HL-60/S4 treated with phorbol 12-myristate 13-acetate at 8.2 ng/mL for 4 days and 3 days (cell line): Measurements from ENCODE around the gene SCUBE3.

Source experiments
- in situ Hi-C: fragments of 300-500 bp; cut with MboI; formaldehyde crosslinking; loops from 2 replicates; pipeline ENCODE4 v1.15.0; 2022; ENCODE audit warnings: low sequenced_read_pairs

The SCUBE3 gene

DNA sequence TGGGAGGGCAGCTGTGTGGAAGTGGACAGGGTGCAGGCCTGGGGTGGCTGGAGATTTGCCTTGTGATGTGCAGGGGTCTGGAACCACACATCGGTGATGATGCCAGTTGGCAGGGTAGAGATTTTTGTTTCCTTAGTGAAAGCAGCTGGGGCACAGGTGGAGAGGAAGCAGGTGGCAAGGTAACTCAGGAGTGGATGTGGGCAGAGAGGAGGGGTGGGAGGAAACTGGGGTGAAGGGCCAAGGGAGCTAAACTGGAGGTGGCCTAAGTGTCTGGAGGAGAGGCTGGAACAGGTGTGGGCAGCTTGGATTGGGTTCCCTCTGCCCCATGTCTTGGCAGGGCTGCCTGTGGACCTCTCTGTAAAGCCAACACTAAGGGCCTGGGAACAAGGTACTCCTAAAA lies 4.7 kb upstream of the SCUBE3 start:
- in situ Hi-C loops = no loop called here

DNA sequence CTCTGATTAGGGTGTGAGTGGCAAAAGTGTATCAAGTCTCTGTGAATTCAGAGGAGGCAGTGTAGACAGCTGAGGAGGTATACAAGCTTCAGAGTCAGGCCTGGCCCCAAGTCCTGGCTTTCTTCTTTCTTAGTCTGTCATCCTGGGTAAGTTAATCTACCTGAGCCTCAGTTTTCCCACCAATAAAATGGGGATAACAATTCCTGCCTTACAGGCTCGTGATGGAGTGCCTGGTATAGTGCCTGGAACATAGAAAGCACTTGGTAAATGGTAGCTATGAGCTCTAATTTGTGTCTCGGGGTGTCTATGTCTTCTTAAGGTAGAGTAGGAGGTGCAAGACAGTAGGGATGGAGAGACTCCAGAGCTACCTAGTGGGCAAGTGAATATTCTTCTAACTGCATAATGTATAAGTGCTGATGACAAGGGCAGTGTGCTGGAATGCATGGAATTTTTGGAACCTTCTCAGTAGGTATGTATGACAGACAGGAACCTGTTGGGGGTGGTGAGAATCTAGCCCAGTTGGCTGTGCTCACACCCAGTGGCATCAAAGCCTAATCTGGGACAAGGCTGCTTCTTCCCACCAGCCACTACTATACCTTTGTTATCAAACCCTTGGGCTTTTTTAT lies 4.0 kb upstream of the SCUBE3 start:
- in situ Hi-C loops = no loop called here

DNA sequence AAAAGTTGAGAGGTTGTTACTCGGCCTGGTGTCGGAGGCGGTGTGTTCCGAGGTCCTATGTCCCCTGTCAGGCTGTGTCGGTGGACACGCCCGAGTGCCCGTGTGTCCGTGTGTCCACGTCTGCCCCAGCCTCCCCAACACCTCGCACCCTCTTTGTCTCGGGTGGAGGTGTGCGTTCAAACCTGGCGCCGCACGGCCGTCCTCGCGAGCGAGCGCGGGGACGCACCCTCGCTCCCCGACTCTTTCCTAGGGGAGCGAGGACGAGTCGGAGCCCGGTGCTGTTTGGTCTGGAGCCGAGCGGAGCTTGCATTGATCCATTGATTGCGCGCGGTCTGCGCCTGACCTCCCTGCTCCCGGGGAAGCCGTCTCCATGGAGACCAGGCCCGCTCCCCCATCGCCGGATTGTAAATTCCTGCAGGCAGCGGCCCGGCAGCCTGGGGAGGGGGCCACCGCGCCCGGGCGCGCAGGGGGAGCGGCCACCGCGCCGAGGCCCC lies 411 bp upstream of the SCUBE3 start:
- in situ Hi-C loops = no loop called here

DNA sequence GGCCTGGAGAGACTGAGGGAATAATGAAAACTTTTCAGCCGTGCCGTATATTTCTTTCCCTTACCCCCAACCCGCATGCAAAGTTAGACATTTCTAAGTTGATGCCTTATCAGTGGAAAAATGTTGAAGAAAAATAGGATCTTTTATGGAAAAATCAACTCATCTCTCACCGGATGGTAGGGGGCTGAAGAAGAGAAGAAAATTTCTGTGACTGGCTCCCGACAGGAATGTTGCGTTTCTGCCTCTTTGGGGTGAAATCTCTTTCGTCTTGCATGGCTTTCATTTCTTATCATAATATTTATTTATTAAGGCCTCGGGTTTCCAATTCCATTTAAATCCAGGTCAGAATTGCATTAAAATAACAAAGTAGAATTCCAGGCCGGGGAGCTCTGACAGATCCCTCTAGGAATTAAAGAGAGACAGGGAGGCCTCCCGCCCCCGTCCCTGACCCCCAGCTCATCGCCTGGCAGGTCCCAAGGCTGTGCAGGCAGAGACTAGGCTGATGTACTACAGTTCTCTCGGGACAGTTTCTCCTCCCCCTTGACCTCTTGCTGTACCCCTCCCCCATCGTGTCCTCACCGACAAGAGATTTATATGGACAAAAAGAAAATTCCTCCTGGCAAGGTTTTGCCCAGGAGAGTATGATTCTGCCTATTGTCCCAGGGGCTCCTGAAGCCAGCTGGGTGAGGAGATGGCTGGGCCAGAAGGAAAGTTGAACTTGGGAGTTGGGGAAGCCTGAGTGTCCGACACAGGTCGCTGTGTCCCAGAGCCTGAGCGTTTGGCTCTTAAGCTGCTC lies 1.3 kb downstream of the SCUBE3 start:
- in situ Hi-C loops = no loop called here

DNA sequence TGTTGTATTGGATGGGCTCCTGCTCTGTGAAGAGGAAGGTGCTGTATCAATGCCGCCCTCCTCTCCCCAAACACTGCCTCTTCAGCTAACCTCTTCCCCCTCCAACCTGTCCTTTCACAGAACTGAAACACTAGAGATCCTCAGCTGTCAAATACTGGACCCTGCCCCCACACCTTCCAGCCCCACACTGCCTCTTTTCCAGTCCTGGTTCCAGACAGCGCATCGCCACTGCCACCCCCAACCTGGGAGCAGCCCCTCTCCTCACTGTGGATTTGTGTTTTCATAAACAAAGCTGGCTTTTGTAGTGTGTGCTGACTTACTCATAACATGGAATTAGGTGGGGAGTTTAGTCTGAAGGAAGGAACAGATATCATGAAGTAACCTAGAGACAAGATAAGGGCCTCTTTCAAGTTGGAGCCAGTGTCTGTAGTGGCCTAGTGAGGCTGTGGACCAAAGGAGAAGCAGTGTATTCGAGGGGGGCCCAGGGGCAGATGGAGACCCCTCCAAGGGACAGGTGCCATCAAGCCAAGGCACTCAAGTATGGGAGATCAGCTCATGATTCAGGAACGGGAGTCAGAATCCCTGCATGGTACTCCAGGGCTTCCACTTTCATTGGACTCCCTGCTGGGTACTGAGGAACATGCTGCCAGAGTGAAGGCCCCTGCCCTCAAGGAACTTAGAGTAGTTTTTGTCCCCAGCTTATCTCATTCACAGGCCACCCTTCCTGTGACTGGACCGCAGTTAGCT lies 2.1 kb downstream of the SCUBE3 start:
- in situ Hi-C loops = no loop called here

DNA sequence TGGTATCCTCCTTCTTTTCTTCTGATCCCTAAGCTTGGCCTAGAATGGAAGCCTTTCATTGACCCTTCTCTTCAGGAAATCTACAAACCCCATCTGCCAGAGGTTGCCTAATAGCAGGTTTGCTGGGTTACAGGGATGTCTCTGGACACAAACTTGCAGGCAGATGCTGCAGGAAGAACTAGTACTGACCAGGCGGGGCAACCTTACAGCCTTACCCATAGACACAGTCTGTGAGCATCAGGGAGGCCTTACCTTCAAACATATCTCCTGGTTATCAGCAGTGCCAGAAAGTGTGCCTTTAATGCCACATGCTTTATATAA lies 2.6 kb downstream of the SCUBE3 start:
- in situ Hi-C loops = no loop called here

DNA sequence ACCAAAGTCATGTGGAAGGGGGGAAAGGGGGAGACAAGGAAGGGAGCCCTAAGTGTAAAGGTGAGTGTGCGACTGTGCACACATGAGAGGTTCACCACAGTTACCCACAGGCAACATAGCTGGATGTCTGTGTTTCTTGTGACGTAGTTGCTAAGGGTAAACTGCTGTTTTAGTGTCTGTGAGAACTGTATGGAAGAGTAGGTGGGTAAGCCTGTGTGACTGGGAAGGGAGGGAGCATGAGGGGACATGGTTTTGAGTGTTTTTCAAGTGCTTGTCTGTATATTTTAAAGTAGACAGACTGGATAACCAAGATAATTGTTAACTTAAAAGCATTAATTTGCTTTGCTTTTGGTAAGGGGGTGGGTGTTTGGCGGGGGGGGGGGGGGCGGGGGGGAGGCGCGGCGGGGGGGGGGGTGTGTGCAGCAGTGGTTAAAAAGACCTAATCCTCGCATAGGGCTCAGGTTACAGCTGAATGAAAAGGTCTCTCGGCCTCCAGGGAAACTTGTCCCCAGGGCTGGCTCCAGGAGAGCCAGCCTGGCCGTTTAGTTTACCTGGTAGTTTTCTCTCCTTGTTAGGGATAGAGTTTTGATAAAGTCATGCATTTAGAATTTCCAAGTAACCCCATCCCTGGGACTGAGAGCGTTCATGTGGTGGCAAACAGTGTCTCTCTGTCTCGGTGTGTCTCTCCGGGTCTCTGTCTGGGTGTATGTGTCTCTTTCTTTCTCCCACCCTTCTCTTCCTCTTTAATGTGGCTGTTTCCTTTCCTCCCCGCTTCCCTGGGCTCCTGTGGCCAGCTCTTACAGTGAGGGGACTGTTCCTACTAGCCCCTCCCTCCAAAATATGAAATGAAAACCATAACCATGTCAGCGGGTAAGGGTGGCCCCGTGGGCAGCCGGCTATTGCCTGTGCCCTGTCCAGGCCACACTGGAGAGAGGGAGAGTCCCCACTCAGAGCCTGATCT lies 3.4 kb downstream of the SCUBE3 start:
- in situ Hi-C loops = no loop called here

DNA sequence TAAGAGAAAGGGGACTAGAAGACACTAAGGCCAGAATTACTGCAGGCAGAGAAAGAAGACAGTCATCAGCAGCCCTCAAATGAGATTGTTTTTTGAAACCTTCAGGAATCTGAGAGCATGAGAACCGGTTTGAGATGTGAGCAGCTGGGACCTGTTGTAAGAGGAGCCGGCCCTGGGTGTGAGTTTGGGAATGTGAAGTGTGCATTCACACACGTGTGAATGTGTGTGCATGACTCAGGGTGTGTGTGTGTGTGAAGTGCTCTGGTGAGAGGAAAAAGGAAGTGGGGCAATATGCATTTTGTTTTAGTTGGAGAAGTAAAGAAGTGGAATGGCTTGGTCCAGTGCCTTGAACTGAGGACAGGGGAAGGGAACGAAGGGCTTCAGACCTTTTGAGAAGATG lies 4.3 kb downstream of the SCUBE3 start:
- in situ Hi-C loops = no loop called here

DNA sequence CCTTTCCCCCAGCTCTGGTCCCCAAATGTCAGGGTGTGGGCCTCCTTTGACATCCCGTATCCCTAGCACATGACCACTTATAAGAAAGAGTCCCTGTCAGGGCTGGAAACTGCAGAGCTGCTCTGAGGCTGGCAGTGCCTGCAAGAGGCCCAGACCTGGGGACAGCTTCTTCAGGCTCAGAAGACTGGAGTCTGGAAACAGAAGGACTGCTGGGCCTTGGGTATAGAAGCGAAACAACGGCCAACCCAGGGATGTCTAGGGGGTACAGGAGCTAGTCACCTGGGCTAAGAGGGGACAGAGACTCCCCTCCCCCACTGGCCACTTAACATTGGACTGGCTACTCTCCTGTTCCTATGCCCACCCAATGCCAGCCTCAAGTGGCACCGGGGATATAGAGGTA lies 4.7 kb downstream of the SCUBE3 start:
- in situ Hi-C loops = no loop called here

DNA sequence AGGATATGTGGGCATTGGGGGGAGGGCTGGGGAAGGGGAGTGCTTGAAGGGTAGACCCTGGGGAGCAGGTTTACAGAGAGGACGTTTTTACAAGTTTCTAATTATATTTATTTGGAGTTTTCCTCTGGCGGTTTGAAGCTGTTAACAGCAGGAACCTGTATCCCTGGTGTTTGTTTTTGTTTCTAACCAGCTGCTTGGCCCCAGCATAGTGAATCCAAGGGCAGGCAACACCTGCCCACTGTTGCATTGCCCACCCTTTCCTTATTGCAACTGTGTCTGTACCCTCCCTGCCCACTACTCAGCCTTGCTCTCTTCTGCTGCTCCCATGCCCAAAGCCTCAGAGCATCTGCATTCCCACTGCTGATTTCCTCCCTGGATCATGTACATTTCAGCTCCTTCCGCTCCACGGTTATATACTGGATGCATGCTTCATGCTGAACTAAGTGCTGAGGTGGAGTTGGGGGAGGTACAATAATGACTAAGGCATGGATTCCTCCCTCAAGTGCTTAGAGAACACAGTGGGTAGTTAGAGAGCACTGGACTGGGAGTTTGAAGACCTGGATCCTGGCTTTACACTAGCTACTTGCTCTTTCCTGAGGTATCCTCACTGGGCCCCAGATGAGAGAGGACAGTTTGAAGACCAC lies 6.0 kb downstream of the SCUBE3 start:
- in situ Hi-C loops = no loop called here

DNA sequence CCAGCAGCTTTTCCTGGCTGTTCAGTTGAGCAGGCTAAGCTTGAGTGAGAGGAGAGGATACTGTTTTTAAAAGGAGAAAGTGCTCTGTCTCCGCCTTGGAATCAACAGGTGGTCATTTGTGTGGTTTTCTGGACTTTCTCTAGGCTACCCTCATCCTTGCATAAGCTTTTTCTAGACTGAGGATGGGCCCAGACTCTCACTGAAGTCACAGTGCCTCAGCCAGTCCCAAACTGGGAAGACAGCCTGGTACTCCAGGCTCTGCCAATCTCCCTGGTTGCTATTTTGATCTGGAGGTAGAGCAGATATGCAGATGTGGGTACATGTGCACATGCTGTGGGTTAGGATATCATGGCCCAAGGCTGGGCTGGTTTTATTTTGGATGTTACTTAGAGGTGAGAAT lies 7.0 kb downstream of the SCUBE3 start:
- in situ Hi-C loops = no loop called here

DNA sequence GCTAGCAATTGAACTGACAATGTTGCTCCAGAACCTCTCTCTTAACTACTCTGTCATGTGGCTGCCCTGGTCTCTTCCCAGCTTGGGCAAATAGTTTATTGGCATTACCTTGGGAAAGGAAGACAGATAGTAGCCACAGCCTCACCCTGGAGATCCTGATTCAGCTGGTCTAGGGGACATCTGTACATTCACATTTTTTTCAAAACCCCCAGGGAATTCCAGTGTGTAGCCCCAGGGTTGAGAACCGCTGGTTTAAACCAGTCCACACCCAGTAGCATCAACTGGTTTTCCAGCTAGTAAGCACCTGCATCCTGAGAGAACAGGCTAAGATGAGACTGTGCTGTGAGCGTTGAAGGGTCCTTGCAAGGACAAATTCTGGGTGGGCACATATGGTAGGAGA lies 9.6 kb downstream of the SCUBE3 start:
- in situ Hi-C loops = no loop called here

DNA sequence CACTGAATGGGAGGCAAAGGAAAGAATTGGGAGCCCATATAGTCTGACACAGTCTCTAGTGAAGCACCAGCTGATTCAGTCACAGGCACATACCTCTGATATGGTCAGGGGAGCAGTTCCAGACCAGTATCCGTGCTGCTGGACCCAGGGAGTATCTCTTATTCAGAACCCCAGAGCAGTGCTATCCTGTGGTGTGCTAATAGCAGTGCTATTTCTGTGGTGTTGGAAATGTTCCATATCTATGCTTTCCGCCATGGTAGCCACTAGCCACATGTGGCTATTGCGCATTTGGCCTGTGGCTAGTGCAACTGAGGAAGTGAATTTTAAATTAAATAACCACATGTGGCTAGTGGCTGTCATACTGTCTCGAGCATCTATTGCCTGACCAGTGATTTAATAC lies 11.0 kb downstream of the SCUBE3 start:
- in situ Hi-C loops = loop anchor here (25.0 kb wide), 1 partner anchor 237 kb away; no protein-coding TSS in a partner anchor

DNA sequence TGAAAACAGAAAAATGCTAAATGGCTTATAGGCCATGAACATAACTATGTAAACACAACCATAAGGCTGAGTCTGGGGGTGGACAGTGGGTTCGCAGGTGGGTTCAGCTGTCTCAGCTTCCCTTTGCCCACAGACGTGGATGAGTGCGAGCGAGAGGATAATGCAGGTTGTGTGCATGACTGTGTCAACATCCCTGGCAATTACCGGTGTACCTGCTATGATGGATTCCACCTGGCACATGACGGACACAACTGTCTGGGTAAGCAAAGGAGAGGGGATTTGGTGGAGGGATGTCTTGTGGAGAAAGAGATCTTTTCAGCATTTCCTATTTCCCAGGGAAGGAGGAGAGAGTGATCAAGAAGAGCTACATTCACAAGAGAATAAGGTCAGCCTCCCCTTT lies 14.7 kb downstream of the SCUBE3 start:
- in situ Hi-C loops = loop anchor here (25.0 kb wide), 1 partner anchor 241 kb away; no protein-coding TSS in a partner anchor

DNA sequence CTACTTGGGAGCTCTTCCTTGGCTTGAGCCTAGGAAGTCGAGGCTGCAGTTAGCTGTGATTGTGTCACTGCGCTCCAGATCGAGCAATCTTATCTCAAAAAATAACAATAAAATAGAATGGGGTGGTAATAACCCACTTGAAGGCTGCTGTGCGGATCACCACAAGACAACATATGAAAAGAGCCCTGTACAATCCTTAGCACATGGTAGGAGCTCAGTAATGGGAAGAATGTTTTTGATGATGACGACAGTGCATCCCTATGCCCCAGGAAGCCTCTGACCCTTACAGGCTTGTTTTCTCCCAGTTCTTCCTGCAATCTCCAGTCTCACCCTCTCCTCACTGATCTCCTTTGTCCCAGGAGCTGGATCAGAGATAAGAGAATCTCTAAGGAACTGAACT lies 15.5 kb downstream of the SCUBE3 start:
- in situ Hi-C loops = loop anchor here (25.0 kb wide), 1 partner anchor 242 kb away; no protein-coding TSS in a partner anchor

DNA sequence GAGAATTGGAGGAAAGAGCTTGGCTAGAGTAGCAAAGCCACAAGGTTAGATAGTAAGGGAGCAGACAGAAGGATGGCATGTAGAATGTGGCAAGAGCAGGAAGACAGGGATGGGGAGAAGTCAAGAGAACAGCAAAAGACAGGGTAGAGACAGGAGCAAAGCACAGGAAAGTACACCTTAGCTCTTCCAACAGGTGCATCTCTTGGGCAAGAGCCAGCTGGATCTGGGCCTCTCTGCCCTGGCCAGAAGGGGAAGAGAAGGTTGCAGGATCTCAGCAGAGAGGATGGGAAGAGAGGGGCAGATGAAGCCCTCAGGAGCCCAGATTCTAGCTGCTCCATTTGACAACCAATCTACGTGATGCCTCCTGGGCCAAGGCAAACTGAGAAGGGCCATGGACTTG lies 16.7 kb downstream of the SCUBE3 start:
- in situ Hi-C loops = loop anchor here (25.0 kb wide), 1 partner anchor 243 kb away; no protein-coding TSS in a partner anchor

DNA sequence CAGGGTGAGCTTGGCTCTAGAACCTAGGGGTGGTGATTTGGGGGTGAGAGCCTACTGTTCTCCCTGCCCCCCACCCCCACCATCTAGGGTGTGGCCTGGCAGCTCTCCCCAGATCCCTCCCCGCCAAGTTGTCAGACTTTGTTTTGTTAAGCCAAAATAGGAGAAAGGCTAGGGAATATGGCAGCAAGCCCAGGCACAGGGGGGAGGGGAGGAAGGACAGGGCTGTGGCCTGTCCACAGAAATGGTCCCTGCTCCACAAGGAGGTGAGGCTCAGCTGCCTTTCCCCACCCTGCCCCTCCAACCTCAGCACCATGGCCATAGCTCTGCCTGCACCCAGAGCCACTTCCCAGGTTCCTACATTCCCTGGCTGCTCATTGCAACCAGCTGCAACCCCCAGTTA lies 17.2 kb downstream of the SCUBE3 start:
- in situ Hi-C loops = loop anchor here (25.0 kb wide), 1 partner anchor 244 kb away; no protein-coding TSS in a partner anchor

DNA sequence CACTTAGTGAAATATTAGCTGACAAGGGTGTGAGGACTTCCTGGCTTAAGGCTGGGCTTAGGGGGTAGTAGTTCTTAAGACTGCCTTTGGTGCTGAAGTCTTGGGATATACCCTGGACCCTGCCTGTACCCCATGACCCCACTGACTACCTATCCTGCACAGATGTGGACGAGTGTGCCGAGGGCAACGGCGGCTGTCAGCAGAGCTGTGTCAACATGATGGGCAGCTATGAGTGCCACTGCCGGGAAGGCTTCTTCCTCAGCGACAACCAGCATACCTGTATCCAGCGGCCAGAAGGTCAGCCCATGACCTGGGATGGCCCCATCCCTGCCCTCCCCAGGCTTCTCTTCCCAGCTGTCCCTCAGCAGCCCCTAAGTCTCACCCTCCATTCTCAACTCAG lies 17.8 kb downstream of the SCUBE3 start:
- in situ Hi-C loops = loop anchor here (25.0 kb wide), 1 partner anchor 244 kb away; no protein-coding TSS in a partner anchor

DNA sequence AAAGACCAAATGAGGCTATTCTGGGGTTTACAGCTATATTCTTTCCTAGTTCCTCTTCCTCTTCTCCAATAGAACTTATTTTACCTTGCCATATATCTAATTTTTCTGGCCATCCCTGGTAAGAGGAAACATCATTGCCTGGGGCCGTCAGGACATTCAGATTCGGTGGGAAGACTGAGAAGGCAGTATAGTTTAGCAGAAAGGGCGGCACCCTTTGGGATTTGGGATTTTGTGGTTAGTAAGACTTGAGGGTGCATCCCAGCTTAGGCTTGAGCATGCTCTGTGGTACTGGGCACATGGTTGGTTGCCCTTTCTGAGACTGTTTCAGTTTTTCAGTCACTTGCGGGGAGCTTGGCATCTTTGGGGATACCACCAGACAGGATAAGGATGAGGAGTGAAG lies 21.1 kb downstream of the SCUBE3 start:
- in situ Hi-C loops = loop anchor here (25.0 kb wide), 1 partner anchor 248 kb away; no protein-coding TSS in a partner anchor

DNA sequence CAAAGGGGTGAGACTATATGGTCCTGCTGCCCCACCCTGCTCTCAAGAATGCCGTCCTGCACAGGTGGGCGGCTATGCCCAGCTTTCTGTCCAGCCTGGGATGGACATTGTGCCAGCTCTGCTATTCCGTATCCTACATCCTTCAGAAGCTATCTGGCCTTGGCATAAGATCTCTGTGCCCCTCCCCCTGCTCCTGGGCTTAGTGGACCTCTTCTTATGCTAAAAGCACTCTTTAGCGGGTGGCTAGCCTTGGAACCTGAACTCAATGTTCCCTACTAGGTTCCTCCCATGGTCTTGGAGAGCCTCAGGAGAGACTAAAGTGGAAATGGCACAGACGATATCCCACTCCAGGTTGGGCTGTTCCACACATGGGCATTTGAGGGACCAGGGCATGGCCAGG lies 22.5 kb downstream of the SCUBE3 start:
- in situ Hi-C loops = loop anchor here (25.0 kb wide), 1 partner anchor 249 kb away; no protein-coding TSS in a partner anchor
